GM13977 (cell line): ENCODE data around the gene MRPL39.

Source experiments
- DNase-seq: peaks from one replicate; pipeline ENCODE4 v3.0.0; 2012; ENCODE audit warnings: low spot score
- in situ Hi-C: fragments of 300-500 bp; cut with MboI; formaldehyde crosslinking; loops from one replicate; pipeline ENCODE4 v1.12.0; 2022; ENCODE audit warnings: low sequenced_read_pairs, low pct_unique_long_range_greater_than_20kb, mixed read lengths, inconsistent platforms; ENCODE audit not compliant: unreplicated experiment
- TF ChIP-seq, protein P1 (sequence below): IDR thresholded peaks from 2 replicates; pipeline ENCODE4 v1.5.1; 2012; ENCODE audit warnings: mild to moderate bottlenecking, control low read depth; ENCODE audit not compliant: insufficient read depth; ENCODE audit errors: extremely low read depth, missing control alignments

Gene MRPL39

GRCh38 chr21:25536752-25537151, 70.5 kb downstream of the MRPL39 start:
- in situ Hi-C loops, result no loop called here
- TF ChIP-seq, protein P1, sequence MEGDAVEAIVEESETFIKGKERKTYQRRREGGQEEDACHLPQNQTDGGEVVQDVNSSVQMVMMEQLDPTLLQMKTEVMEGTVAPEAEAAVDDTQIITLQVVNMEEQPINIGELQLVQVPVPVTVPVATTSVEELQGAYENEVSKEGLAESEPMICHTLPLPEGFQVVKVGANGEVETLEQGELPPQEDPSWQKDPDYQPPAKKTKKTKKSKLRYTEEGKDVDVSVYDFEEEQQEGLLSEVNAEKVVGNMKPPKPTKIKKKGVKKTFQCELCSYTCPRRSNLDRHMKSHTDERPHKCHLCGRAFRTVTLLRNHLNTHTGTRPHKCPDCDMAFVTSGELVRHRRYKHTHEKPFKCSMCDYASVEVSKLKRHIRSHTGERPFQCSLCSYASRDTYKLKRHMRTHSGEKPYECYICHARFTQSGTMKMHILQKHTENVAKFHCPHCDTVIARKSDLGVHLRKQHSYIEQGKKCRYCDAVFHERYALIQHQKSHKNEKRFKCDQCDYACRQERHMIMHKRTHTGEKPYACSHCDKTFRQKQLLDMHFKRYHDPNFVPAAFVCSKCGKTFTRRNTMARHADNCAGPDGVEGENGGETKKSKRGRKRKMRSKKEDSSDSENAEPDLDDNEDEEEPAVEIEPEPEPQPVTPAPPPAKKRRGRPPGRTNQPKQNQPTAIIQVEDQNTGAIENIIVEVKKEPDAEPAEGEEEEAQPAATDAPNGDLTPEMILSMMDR, result no peak
- no peak for DNase-seq

DNA sequence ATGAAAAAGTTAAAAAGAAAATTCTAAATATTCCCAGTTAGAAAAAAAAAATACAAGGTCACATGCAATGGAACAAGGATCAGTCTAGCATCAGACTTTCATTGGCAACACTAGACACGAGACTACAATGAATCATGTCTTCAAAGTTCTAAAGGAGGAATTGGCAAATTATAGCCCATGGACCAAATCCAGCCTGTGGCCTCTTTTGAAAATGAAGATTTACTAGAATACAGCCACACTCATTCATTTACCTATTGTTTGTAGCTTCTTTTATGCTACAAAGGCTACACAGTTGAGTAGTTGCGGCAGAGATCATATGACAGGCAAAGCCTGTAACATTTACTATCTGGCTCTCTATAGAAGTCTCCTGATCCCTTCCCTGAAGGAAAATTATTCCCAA, 71.4 kb downstream of the MRPL39 start:
- TF ChIP-seq, protein P1, result no peak
- in situ Hi-C loops, result no loop called here
- DNase-seq, result no peak
